Right lobe of liver (tissue), 6 donors: ENCODE data around the gene ZNF576. TPM values are rescaled to one million over a fixed set of nuclear protein-coding genes. Genes with fewer than 3 reads are reported as not detected.

ENCODE experiments used
- ATAC-seq, 4 donors: fragments of 200-7000 bp; cut with Tn5 transposase; one replicate each; pipeline ENCODE4 v1.9.1; 2020; ENCODE audit warnings: mild to moderate bottlenecking in 4 of 4, moderate library complexity in 4 of 4
- DNase-seq, 3 donors: peaks; one replicate each; pipeline ENCODE4 v3.0.0-alpha.2; 2020
- H3K27ac ChIP-seq, 3 donors: fragments of 200-600 bp; one replicate each; pipeline ENCODE4 v1.8.0; 2022
- H3K27me3 ChIP-seq, 2 donors: fragments of 200-600 bp; one replicate each; pipeline ENCODE4 v1.8.0; 2022
- H3K36me3 ChIP-seq, 4 donors: fragments of 200-600 bp; sonication (generic) in 1 of 4; one replicate each; pipeline versions ENCODE4 v1.5.1 to v1.8.0; 2017 to 2022; ENCODE audit warnings: control low read depth in 1 of 4
- H3K4me1 ChIP-seq, 4 donors: fragments of 200-600 bp; sonication (generic) in 1 of 4; one replicate each; pipeline versions ENCODE4 v1.5.1 to v1.8.0; 2017 to 2022; ENCODE audit warnings: control low read depth in 1 of 4
- H3K4me3 ChIP-seq, 3 donors: fragments of 200-600 bp; one replicate each; pipeline ENCODE4 v1.8.0; 2022
- H3K9me3 ChIP-seq, 4 donors: fragments of 200-600 bp; sonication (generic) in 1 of 4; one replicate each; pipeline versions ENCODE4 v1.5.1 to v1.8.0; 2017 to 2022; ENCODE audit warnings: control low read depth in 1 of 4
- CTCF ChIP-seq, 4 donors: fragments of 200-600 bp in 3 of 4; fragments of 450-650 bp in 1 of 4; IDR thresholded peaks; one replicate each; pipeline versions ENCODE4 v1.5.1 to v1.8.0; 2016 to 2022; ENCODE audit warnings: antibody characterized with exemption in 4 of 4, mild to moderate bottlenecking in 2 of 4
- POLR2A ChIP-seq: fragments of 450-650 bp; IDR thresholded peaks from one replicate; pipeline ENCODE4 v1.6.1; 2017; ENCODE audit warnings: antibody characterized with exemption, mild to moderate bottlenecking
- WGBS: methylation state at CpG from one replicate; pipeline ENCODE4 v1.1.6; 2018; ENCODE audit warnings: low coverage, low lambda C conversion rate; ENCODE audit not compliant: insufficient coverage; ENCODE audit errors: missing lambda C conversion rate; 5-methylcytosine and 5-hydroxymethylcytosine counted together
- intact Hi-C, 2 donors: fragments of 100-400 bp; cut with DNase I; formaldehyde crosslinking; loops; one replicate each; pipeline versions ENCODE4 v1.11.2 to v1.14.1; 2022
- total RNA-seq, 6 experiments: library from RNA; depleted of rRNA in 2 of 6; stranded (reverse); fragments of >200 nt in 2 of 6; fragmentation: NEBNext Ultra II Directional in 3 of 6; extraction: Animal tissue kit (Norgen Biotek cat#: 25700) in 3 of 6; gene quantifications; one replicate each; pipeline versions ENCODE4 v1.1.0 to v1.2.4, GENCODE V29; 2016 to 2023
- donor health status: DM: no; HTN: yes; CAD: no.
- donor health status: DM: no; HTN: no; CAD: no.
- donor health status: DM: no; HTN: no; CAD: no.
- donor health status: DM: no; HTN: yes; CAD: no.
- donor health status: DM: no; HTN: yes; CAD: no.

The ZNF576 gene
- total RNA-seq, 6 experiments from 2014 or later: 7.7 to 15.8 (median 10.3) TPM

- DNase-seq (peak in 1 of 3 donors; percentile 52), ATAC-seq (peak in 2 of 4 donors; percentile 19 to 20)
- 53% methylated on average over 16 of the region's 28 CpGs for WGBS
- Histone ChIP-seq H3K27ac (no peak overlapping the region), H3K27me3 (no peaks in the 10 kb centered on the region), H3K4me1 (no peaks in the 10 kb centered on the region), H3K36me3 (peaks cover 0 to 3% (median 0%) of the 10 kb centered on the region in 4 donors), H3K4me3 (no peak overlapping the region), H3K9me3 (no peaks in the 10 kb centered on the region)
- TF ChIP-seq CTCF (IDR thresholded peaks at IDR 0.05) (no peak), POLR2A (no peak)
- intact Hi-C loops: no loop called here
Measured at GRCh38 chr19:43607238-43608205, 11.1 kb downstream of the ZNF576 start.

GRCh38 chr19:43609872-43610271 lies 13.5 kb downstream of the ZNF576 start:
- peaks cover 0 to 7% (median 2%) of the 10 kb centered on the region in 4 donors for H3K36me3 ChIP-seq
- intact Hi-C loops: no loop called here
- 91% methylated on average over 7 of the region's 7 CpGs for WGBS
- DNase-seq (no peak), ATAC-seq (no peak)
- H3K9me3 ChIP-seq: no peaks in the 10 kb centered on the region
- no peak overlapping the region for H3K27ac ChIP-seq
- H3K27me3 ChIP-seq: no peaks in the 10 kb centered on the region
- no peak overlapping the region for H3K4me3 ChIP-seq
- no peaks in the 10 kb centered on the region for H3K4me1 ChIP-seq
- no peak for TF ChIP-seq POLR2A
- no peak for TF ChIP-seq CTCF (IDR thresholded peaks at IDR 0.05)

GRCh38 chr19:43610493-43610892 lies 14.1 kb downstream of the ZNF576 start:
- no peak for ATAC-seq
- intact Hi-C loops: no loop called here
- no peak for TF ChIP-seq CTCF (IDR thresholded peaks at IDR 0.05)
- TF ChIP-seq POLR2A: no peak
- Histone ChIP-seq H3K27me3 (no peaks in the 10 kb centered on the region), H3K9me3 (no peaks in the 10 kb centered on the region), H3K27ac (no peak overlapping the region), H3K36me3 (peaks cover 0 to 7% (median 2%) of the 10 kb centered on the region in 4 donors), H3K4me1 (no peaks in the 10 kb centered on the region), H3K4me3 (no peak overlapping the region)
- WGBS: 73% methylated on average over 3 of the region's 3 CpGs
- DNase-seq: no peak

GRCh38 chr19:43611788-43612187 lies 15.4 kb downstream of the ZNF576 start, which contains the start of gene SRRM5:
Gene SRRM5, plus strand, starts transcription at chr19:43612088. Its CDS starts 34 bp downstream, at chr19:43612122.
- Histone ChIP-seq H3K36me3 (peaks cover 0 to 7% (median 2%) of the 10 kb centered on the region in 4 donors), H3K4me3 (no peak within 1 kb of the TSS), H3K27me3 (no peaks in the 10 kb centered on the region), H3K9me3 (no peaks in the 10 kb centered on the region), H3K27ac (no peak within 1 kb of the TSS), H3K4me1 (no peaks in the 10 kb centered on the region)
- no peak for DNase-seq
- ATAC-seq: no peak
- 100% methylated on average over 1 of the region's 3 CpGs for WGBS
- intact Hi-C loops: no loop called here
- TF ChIP-seq CTCF (IDR thresholded peaks at IDR 0.05) (no peak), POLR2A (no peak)
